ENCODE measurements around the gene PHYH.
"Not testable (repeated sequence)": the region's sequence is repeated elsewhere in the genome, so short reads cannot be mapped to it uniquely, and the experiment has no call there.

The PHYH gene

DNA sequence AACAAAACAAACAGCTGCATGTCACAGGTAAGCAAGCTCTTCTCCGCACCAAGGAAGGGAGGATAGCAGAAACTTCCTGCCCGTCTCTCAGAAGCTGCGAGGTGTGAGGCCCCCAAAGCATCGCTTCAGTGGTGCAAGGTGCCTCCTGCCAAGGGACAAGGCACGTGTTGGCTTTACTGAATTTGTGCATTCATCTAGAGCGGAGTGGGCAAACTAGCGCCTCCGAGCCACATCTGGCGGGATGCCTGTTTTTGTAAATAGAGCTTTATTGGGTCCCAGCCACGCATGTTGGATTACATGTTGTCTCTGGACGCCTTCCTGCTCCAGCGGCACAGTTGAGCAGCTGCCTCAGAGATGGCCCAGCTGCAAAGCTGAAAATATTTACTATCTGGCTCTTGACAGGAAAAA, 27.7 kb downstream of the PHYH start:
- DNase-seq: peak; percentile 53

DNA sequence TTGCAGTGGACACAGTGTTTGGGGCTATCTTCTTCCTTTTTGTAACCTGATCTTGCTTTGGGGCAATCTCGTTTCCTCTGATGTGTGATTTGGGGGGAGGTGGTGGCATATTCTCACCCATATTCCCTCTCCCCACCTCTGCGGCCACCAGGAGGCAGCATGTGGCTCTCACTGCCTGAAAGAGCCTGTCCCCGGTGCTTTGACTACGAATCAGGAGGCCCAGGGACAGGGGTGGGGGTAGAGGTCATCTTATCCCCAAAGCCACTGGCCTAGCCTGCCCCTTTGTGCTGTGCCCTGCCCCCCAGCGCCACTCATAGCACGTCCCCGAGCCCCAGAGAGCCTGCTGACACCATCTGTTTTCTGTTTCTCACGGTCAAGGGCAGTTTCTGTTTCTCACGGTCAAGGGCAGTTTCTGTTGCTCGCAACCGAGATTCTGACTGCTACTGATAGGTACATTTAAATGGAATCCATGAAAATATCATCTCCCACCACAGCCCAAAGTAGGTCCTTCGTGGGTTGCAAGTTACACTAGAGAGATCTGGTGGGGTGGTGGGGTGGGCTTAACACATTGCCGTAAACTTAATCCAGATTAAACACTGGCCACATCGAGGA, 28.2 kb downstream of the PHYH start:
- DNase-seq: peak; percentile 45

- no peak for DNase-seq
Observed at GRCh38 chr10:13270877-13271551, 28.9 kb downstream of the PHYH start.

DNA sequence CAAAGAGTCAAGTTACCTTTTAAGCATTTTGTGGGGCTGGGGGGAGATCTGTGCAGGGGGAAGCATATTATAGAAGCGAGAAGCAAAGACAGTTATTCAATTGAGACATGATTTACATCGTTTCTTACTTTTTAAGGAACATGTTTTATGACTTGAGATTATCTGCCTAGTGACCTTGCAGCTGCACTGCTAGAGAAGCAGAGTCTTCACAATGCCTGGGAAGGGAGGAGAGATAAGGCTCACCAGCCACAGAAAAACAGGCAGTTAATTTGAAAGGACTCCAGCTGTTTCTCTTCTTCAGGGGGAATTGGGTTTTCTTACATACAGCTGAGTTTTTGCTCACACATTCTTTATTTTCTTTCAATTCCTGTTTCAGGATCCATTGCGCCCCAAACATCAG, 31.0 kb downstream of the PHYH start:
- peak; percentile 42 for DNase-seq

GRCh38 chr10:13268310-13268709, 31.6 kb downstream of the PHYH start:
- DNase-seq: peak; percentile 11

DNA sequence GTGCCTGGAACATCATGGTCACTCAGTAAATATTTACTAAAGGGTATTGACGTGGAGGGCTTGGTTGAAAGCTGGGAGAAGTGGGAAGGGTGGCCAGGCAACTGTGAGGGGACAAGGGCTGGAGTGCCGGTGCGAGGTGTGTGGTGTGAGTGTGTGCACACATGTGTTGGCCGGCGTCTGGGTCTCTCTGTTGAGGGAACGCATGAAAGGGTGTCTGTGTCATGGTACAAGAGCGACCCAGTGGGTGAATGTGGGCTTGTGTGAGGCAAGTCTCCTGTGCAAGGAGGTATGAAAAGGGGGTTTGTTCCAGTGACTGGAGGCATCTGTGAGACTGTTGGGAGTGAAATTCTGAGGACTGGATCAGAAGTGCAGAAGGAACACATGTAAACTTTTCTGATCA, 36.3 kb downstream of the PHYH start:
- no peak for DNase-seq

- no peak for DNase-seq
Observed at GRCh38 chr10:13262433-13262832, 37.4 kb downstream of the PHYH start.

GRCh38 chr10:13257621-13258140, 42.2 kb downstream of the PHYH start:
- no peak for DNase-seq

DNA sequence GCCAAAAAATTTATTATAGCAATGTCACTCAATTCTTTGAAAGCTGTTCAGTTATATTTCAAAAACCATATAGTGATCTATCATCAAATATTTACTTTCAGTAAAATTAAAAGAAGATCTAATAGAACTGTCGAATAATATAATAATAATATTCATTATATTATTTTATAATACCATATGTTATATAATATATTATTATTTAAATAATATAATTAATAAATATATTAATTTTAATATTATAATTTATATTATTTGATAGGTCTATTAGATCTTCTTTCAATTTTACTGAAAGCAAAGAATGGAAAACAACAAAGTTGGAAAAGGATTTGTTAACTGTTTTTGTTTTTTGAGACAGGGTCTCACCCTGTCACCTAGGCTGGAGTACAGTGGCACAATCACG, 43.2 kb downstream of the PHYH start:
- DNase-seq: no peak

GRCh38 chr10:13253726-13254125, 46.1 kb downstream of the PHYH start:
- no peak for DNase-seq

DNA sequence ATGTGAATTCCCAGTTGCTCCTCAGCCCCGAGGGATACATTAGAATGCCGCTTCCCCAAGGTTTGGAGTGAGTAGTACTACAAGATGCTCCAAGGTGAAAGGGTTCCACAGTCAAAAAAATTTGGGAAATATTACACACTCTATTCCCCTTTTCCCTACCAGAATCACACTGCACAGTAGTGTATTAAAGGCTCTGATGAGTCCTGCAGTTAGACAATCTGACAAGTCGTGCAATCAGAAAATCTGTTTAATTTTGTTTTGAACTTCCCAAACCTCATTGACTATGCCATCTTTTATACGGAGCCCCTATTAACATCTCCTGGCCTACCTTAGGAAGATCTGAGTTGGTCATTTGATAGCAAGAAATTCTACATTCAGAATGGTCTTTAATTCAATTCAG, 52.1 kb downstream of the PHYH start:
- DNase-seq: no peak

DNA sequence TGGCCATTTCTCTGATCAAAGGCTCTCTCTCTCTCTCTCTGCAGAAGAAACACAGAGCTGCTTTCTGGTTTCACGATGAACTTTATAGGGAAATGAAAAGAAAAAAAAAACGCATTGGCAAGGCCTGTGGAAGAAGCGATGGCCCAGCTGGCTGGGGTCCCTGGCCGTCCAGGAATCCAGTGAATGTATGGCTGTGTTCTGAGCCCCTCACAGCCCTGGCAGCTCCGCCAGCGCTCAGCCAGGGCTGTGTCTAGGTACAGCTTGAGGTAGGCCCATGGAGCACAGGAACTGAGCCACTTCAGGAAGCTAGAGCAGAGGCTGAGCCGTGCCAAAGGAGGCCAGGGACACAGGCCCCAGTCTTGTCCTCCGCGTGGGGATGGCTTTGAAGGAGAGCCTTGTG, 52.6 kb downstream of the PHYH start:
- no peak for DNase-seq

- not testable (repeated sequence) for DNase-seq
Observed at GRCh38 chr10:13242260-13242659, 57.6 kb downstream of the PHYH start.

DNA sequence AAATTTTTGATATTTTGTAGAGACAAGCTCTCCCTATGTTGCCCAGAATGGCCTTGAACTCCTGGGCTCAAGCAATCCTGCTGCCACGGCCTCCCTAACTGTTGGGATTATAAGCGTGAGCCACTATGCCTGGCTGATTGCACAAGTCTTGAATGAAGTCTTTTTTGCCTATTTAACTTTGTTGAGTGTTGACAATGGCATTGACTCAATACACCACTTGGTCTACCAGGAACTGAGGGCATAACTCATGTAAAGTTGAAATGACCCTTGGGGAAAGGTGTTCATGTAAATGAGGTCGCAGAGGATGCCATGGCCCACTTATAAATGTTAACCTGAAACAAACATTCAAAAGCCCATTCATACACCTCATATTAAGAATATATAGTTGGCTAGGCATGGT, 58.3 kb downstream of the PHYH start:
- no peak for DNase-seq

DNA sequence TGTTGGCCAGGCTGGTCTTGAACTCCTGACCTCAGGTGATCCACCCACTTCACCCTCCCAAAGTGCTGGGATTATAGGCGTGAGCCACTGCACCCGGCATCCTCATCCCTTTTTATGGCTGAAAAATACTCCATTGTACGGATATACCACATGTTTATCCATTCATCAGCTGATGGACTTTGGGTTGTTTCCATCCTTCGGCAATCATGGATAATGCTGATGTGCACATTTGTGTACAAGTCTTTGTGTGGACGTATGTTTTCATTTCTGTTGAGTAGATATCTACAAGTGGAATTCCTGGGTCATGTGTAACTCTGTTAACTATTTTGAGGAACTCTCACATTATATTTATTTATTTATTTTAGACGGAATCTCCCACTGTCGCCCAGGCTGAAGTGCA, 59.9 kb downstream of the PHYH start:
- no peak for DNase-seq

- DNase-seq: no peak
Observed at GRCh38 chr10:13238271-13239077, 61.4 kb downstream of the PHYH start.

DNA sequence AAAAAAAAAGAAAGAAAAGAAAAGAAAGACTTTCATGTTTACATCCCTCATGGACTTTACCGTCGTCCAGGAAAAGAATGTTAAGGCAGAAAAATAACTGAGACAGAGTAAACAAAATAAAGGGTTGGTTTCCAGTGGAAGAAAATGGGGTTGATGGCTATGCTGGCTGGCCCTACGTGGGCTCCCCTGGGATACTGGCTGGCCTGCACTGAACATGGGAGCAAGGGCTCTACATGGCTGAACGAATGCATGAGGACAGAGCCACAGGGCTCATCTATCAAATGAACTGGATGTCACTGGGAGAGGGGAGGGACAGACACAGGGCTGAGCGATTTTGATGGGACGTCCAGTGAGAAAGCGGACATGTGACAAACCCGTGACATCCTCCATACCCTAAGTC, 63.2 kb downstream of the PHYH start:
- DNase-seq: no peak

GRCh38 chr10:13234736-13235135, 65.1 kb downstream of the PHYH start:
- DNase-seq: not testable (repeated sequence)

GRCh38 chr10:13234172-13234571, 65.7 kb downstream of the PHYH start, which contains the start of gene UCMA:
UCMA (minus strand) TSS chr10:13234374; CDS start chr10:13234258, 116 bp downstream.
- no peak for DNase-seq

GRCh38 chr10:13233358-13233757, 66.5 kb downstream of the PHYH start:
- no peak for DNase-seq

DNA sequence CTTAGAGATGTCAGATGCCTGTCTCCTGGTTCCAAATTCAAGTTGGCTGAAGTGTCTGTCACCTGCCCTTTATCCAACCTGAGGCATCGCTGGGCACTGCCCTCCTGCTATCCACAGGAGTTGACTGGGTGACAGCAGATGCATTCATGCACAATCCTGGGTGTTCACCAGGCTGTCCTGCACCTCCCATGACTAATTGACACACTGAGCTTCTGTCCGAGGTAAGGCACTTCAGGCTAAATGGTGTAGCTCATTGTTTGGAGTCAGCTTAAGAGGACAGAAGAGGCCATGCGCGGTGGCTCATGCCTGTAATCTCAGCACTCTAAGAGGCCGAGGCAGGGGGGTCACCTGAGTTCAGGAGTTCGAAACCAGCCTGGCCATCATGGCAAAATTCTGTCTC, 68.1 kb downstream of the PHYH start:
- DNase-seq: no peak

DNA sequence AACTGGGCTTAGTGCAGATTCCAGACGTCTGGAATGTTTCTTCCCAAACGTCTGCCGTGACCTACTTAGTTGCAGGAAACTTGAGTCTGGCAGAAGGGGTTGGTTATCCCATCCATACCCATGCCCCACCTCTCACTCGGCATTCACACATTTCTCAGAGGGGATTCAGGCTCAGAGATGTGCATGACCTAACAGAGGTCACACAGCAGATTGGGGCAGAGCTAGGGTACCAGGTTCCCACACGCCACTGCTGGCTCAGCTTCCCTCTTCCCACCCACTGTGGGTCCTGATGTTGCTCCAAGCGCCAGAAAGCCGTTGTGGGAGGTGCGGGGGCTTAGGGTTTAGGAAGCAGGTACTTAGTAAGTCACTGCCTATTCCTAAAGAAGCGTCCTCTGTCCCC, 68.7 kb downstream of the PHYH start:
- DNase-seq: no peak
